Panc1 (cell line): ENCODE measurements around the gene C6orf132. TPM values are rescaled to one million over a fixed set of nuclear protein-coding genes. Genes with fewer than 3 reads are reported as not detected.

Source experiments
- ATAC-seq: fragments of 200-7000 bp; cut with Tn5 transposase; 2 replicates; pipeline ENCODE4 v1.9.1; 2020; ENCODE audit warnings: mild to moderate bottlenecking, moderate library complexity
- BruUV-seq: library from RNA; stranded (reverse); fragments of 400-500 nt; replicated peaks from 2 replicates; lab custom pipeline; 2021; lab: Mats Ljungman, UMichigan
- CTCF ChIA-PET: fragments of 300-600 bp; sonication (Branson Sonifier 250); formaldehyde crosslinking; loops from one replicate; lab custom pipeline; 2022; ENCODE audit warnings: antibody characterized with exemption; lab: Charles Lee
- POLR2A ChIA-PET: fragments of 300-600 bp; sonication (Branson Sonifier 250); formaldehyde crosslinking; loops from one replicate; lab custom pipeline; 2022; ENCODE audit warnings: antibody characterized with exemption; lab: Charles Lee
- DNase-seq: peaks from one replicate; pipeline ENCODE4 v3.0.0-alpha.2; 2010; ENCODE audit warnings: low read depth, low spot score
- H3K27ac ChIP-seq: 2 replicates; pipeline ENCODE4 v1.5.1; 2011; ENCODE audit warnings: mild to moderate bottlenecking, low read length, inconsistent platforms
- H3K27me3 ChIP-seq: fragments of 200-500 bp; sonication (Bioruptor generic); 2 replicates; pipeline ENCODE4 v1.6.0; 2014; ENCODE audit warnings: low read length, inconsistent platforms; ENCODE audit not compliant: control insufficient read depth, insufficient read depth
- H3K36me3 ChIP-seq: fragments of 200-500 bp; sonication (Bioruptor generic); 2 replicates; pipeline ENCODE4 v1.5.1; 2014; ENCODE audit warnings: inconsistent platforms, mild to moderate bottlenecking, low read length, moderate library complexity; ENCODE audit not compliant: control insufficient read depth, insufficient read depth
- H3K4me1 ChIP-seq: 2 replicates; pipeline ENCODE4 v1.5.1; 2011; ENCODE audit warnings: inconsistent platforms, mild to moderate bottlenecking, low read length, moderate library complexity; ENCODE audit not compliant: control insufficient read depth, insufficient read depth
- H3K4me3 ChIP-seq, 2 experiments: 2 replicates each; pipeline ENCODE4 v1.5.1; 2011 to 2012; ENCODE audit warnings: low read depth in 2 of 2, low read length in 2 of 2, mild to moderate bottlenecking in 2 of 2, inconsistent platforms in 1 of 2, moderate library complexity in 1 of 2
- H3K9me3 ChIP-seq: fragments of 200-500 bp; sonication (Bioruptor generic); 2 replicates; pipeline ENCODE4 v1.5.1; 2014; ENCODE audit warnings: low read depth, mild to moderate bottlenecking, inconsistent platforms, low read length, moderate library complexity; ENCODE audit not compliant: control insufficient read depth, insufficient read depth
- CTCF ChIP-seq: fragments of 450-650 bp; IDR thresholded peaks from 2 replicates; pipeline ENCODE4 v1.5.1; 2017; ENCODE audit warnings: mild to moderate bottlenecking
- POLR2AphosphoS5 ChIP-seq: IDR thresholded peaks from 2 replicates; pipeline ENCODE4 v1.6.1; 2012; ENCODE audit warnings: mild to moderate bottlenecking, low read depth, low read length, moderate library complexity
- REST ChIP-seq, 2 experiments: IDR thresholded peaks; 2 replicates each; pipeline ENCODE4 v1.6.1; 2011 to 2012; ENCODE audit warnings: low read depth in 2 of 2, control low read depth in 1 of 2, low read length in 1 of 2, mild to moderate bottlenecking in 1 of 2, moderate library complexity in 1 of 2; ENCODE audit not compliant: insufficient read depth in 1 of 2
- SIN3A ChIP-seq: IDR thresholded peaks from 2 replicates; pipeline ENCODE4 v1.6.1; 2012; ENCODE audit warnings: low read depth, mild to moderate bottlenecking, low read length, moderate library complexity, borderline replicate concordance; ENCODE audit not compliant: insufficient read depth
- TCF7L2 ChIP-seq: IDR thresholded peaks from 2 replicates; pipeline ENCODE4 v1.6.1; 2011; ENCODE audit warnings: mild to moderate bottlenecking, low read depth, low read length, inconsistent platforms
- in situ Hi-C: cut with HindIII; loops from 2 replicates; pipeline ENCODE4 v1.10.0; 2016; ENCODE audit warnings: low sequenced_read_pairs, low pct_unique_long_range_greater_than_20kb
- intact Hi-C: fragments of 100-400 bp; cut with micrococcal nuclease; formaldehyde crosslinking; loops from one replicate; pipeline ENCODE4 v1.10.0; 2022; ENCODE audit not compliant: unreplicated experiment
- total RNA-seq: library from RNA; stranded (reverse); gene quantifications from one replicate; pipeline ENCODE4 v1.2.1, GENCODE V29; 2021; ENCODE audit not compliant: unreplicated experiment

The C6orf132 gene
- total RNA-seq, 1 experiment from 2014 or later = 12.9 TPM

- BruUV-seq = no TSS peak
- peak overlapping the region; percentile 0 to 35; a peak in 3 of 4 replicates for H3K4me3 ChIP-seq
- intact Hi-C loops (no loop called here), in situ Hi-C loops (no loop called here)
- no peak for TF ChIP-seq CTCF
- TF ChIP-seq POLR2AphosphoS5 = no peak
- TF ChIP-seq REST (IDR thresholded peaks at IDR 0.05; ENCODE audit: insufficient read depth in 1 of 2, low read depth in 2 of 2, low read length in 1 of 2) = no peak
- TF ChIP-seq TCF7L2 = peak; percentile 67; the same call in 1 of the 2 replicates
- TF ChIP-seq SIN3A = no peak
- H3K27ac ChIP-seq = peak overlapping the region; percentile 94
- no peaks in the 10 kb centered on the region; the same call in 1 of the 2 replicates for H3K36me3 ChIP-seq
- no peaks in the 10 kb centered on the region for H3K9me3 ChIP-seq
- CTCF ChIA-PET = interaction anchor here (0.6 to 1.1 kb wide), 2 partner anchors 49 to 81 kb away, joined by 3 read pairs; no protein-coding TSS in a partner anchor
- peak; percentile 80 for ATAC-seq
- no peaks in the 10 kb centered on the region for H3K27me3 ChIP-seq
- H3K4me1 ChIP-seq = peaks cover 67% of the 10 kb centered on the region
- POLR2A ChIA-PET = no interaction called here
- DNase-seq = no peak
Observed at GRCh38 chr6:42137194-42137753, 5.1 kb downstream of the C6orf132 start.

- DNase-seq (no peak), ATAC-seq (peak; percentile 63)
- H3K4me1 ChIP-seq = peaks cover 65% of the 10 kb centered on the region
- no peak for TF ChIP-seq POLR2AphosphoS5
- no peak; the same call in 1 of the 2 replicates for TF ChIP-seq CTCF
- TF ChIP-seq TCF7L2 = peak; percentile 95
- no peak for TF ChIP-seq SIN3A
- no peak for TF ChIP-seq REST (IDR thresholded peaks at IDR 0.05; ENCODE audit: insufficient read depth in 1 of 2, low read depth in 2 of 2, low read length in 1 of 2)
- in situ Hi-C loops = no loop called here
- no TSS peak for BruUV-seq
- no peaks in the 10 kb centered on the region for H3K36me3 ChIP-seq
- H3K9me3 ChIP-seq = no peaks in the 10 kb centered on the region
- H3K27me3 ChIP-seq = no peaks in the 10 kb centered on the region
- peak overlapping the region; percentile 94 for H3K27ac ChIP-seq
- CTCF ChIA-PET = interaction anchor here (0.6 to 1.1 kb wide), 2 partner anchors 48 to 82 kb away, joined by 3 read pairs; no protein-coding TSS in a partner anchor
- intact Hi-C loops = no loop called here
- POLR2A ChIA-PET = no interaction called here
- peak overlapping the region; percentile 0 to 35; a peak in 3 of 4 replicates for H3K4me3 ChIP-seq
Observed at GRCh38 chr6:42136508-42137193, 5.8 kb downstream of the C6orf132 start.
